Activated CD8-positive, alpha-beta memory T cell treated with anti-CD3 and anti-CD28 coated beads, Interleukin-2, amount 50 U/mL, for 4 hours (primary cell): ENCODE measurements around the gene RGN.
"Not testable (repeated sequence)": the region's sequence is repeated elsewhere in the genome, so short reads cannot be mapped to it uniquely, and the experiment has no call there.

Experiments
- DNase-seq: peaks from one replicate; pipeline ENCODE4 v3.0.0-alpha.2; 2020

Gene RGN

DNA sequence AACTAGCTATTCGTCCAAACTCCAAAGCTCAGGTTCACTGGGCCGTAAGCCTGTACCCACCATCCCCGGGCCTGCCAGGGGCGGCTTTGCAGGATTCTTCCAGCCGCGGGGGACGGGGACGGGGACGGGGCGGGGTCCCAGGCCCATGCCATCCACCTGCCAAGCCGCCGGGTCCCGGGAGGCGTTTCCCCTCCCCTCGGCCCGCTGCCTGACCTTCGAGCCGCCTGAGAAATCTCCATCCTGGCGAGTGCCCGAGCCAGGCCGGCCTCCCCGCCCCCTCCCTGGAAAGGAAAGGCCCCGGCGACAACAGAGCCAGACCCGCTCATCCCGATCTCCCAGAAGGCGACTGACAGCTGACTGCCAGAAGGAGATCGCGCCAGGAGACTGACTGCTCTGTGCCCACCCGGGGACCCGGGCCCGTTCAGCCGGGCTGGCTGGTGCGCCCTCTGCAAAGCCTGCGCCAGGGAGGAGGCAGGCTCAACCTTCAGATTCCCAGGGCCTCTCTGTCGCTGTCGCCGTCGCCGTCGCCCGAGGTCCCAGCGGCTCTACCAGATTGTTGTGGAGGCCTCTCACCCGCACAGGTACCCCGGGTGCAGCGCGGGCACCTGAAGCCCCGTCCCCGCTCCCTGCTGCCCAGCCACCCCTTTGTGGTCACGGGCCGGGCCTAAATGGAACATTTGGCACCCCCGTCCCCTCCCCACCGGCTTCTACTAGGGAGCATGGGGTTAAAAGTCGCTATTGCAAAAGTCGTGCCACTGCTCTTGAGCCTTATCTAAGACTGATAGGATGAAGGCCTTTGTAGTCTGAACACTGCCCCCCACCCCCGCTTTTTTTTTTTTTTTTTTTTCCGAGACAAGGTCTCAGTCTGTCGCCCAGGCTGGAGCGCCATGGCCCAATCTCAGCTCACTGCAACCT, at the start of gene RGN:
RGN (plus strand) TSS at position 315 of the 915 bp plus-strand sequence. CDS start 2,702 bp downstream, outside the sequence.
- no peak for DNase-seq

GRCh38 chrX:47030339-47030738, 47.9 kb upstream of the RGN start:
- no peak for DNase-seq

GRCh38 chrX:47047989-47048388, 30.3 kb upstream of the RGN start:
- no peak for DNase-seq

DNA sequence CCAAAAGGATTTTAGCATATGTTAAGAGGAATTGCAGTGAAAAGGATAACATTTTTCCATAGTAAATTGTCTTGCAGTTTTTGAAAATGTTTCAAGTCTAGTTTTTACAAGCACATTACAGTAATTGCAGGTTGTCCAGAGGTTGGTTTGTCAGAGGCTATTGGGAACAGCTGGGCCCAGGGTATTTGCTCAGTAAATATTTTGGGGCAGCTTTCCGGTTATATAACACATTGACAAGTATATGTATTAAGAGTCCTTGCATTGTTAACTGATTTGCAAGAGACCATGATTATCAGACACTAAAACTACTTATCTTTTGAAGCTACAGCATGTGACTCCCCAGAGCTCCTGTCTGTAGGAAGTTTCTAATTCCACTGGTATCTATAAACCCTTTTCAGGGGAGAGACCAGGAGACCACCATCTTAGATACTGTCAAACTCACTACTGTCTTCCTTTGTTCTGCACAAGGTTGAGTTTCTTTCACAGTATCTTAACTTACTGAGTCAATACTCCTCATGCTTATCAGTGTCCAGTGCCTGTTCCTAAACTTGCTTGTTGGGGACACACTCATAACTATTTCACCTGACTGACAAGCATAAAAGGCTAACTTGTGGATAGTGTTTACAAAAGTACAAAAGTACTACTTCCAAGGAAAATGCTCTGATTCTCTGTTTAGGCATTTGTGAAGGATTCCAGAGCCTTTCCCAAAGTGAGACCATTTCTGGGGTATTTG, 18.9 kb upstream of the RGN start:
- DNase-seq: no peak

DNA sequence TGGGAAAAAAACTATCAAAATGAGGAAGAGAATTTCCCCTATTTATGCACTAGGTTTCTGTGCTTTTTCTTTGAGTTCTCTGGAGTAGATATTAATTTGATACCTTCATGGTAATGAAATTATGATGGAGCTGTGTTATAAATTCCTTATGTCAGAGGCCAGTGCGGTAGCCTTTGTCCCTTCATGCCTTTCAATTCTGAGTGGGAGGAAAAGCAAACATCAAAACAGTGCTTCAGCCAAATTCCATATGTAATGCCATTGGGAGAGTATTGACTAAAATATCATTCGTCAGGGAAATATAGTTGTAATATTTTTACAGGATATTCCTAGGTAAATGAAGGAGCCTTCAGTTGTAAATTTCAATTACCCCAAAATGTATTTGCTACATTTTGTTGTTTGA, 17.5 kb upstream of the RGN start:
- no peak for DNase-seq

DNA sequence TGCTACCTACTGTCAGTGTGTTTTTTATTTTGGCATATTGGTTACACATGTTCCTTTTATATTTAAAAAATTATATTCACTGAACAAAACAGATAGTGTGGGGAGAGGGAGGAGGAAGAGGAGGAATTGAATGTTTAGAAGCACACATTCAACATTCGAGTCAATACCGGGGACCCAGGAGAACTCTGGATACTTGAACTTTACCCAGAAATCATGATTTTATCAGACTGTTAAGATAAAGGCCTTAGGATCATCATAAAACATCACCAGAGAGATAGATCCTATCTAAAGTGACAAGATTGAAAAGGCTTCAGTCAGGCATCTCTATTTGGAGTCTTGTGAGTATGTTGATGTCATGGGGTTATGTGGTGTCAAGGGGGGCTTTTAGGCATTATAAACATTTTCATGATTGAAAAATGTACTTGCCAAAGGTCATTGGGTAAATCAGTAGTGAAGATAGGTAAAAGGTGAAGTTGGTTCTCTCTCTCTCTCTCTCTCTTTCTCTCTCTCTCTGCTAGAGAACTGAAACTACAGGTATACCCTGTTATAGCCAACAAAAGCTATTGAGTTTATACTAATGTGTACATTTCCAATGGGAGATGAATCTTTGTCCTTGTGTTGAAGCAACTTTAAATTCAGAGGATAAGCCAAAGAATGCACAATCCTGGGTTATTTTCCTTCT, 16.9 kb upstream of the RGN start:
- DNase-seq: no peak

GRCh38 chrX:47063179-47063578, 15.1 kb upstream of the RGN start:
- no peak for DNase-seq

DNA sequence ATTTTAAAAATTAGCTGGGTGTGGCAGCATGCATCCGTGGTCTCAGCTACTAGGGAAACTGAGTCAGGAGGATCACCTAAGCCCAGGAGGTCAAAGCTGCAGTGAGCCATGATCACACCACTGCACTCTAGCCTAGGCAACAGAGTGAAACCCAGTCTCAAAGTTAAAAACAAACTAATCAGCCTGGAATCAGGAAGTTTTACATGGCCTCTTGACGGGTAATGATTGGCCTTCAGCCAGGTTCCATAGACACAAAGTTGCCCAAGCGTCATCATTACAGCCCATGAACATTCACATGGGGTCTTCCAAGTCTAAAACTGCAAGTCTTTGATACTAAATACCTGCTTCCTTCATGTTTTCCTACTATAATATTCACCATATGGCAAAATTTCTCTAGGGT, 10.0 kb upstream of the RGN start:
- DNase-seq: no peak

GRCh38 chrX:47068720-47069119, 9.5 kb upstream of the RGN start:
- no peak for DNase-seq

DNA sequence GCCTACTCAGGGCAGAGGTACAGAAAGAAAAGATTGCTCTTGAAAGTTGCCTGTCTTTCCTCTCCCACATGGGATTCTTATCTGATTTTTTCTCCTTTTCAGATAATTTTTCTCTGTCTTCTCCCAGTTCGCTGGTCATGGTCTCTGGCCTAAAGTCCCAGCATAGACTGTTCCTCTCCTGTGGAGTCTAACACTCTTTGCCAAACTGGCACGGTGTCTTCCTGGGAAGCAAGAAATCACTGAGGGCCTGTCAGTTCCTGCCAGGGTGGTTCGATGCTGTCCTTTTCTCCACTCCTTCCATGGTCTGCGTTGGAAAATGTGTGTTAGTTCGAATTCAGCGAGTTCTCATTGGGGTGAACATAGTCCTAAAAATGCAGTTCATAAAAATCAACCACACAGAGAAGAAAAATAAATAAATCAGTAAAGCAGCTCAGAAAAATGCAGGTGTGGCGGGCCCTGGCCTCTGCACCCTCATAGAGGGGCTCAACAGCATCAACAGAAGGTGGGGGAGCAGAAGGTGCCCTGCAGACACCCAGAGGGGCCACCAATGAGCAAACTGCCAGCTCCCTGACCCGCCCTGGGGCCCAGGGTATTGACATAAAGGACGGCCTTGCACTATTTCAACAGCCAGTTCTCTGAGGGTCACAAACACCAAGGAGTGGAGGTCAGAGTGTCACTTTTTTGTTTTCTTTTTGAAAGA, 2.1 kb downstream of the RGN start:
- no peak for DNase-seq

DNA sequence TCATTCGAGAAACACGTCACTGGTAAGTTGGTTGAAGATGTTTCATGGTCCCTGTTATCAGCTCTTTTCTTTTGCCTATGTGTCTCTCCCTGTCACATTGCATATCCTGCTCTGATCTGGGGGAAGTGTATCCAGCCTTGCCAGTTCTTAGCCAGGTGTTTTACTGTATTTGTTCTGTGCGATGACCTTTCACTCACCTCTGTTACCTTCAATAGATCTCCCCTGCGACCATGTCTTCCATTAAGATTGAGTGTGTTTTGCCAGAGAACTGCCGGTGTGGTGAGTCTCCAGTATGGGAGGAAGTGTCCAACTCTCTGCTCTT, 2.6 kb downstream of the RGN start:
- no peak for DNase-seq

DNA sequence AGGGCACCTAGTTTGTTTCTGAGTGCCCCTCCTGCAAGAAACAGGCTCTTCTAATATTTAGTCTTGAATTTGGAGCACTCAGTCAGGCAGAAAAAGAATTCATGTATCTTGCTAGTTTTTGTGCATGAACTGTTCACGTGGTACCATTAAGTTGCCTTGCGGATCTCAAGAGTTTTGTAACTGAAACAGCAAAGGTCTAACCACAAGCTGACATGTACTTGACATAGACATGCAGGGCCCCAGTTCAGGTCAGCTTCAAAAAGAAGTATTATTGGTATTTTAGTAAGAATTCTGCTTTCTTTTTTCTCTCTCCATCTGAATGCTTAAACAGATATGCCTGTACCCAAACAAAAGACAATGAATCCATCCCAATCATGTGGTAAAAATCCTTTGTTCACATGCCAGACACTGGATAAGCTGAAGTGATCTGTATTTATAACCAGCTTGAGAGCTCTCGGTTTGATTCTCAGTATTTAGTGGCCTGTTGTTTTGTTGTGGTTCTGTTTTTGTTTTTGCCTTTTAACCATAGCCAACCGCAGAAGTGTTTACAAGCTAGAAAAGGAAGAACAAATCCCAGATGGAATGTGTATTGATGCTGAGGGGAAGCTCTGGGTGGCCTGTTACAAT, 13.0 kb downstream of the RGN start:
- DNase-seq: no peak

DNA sequence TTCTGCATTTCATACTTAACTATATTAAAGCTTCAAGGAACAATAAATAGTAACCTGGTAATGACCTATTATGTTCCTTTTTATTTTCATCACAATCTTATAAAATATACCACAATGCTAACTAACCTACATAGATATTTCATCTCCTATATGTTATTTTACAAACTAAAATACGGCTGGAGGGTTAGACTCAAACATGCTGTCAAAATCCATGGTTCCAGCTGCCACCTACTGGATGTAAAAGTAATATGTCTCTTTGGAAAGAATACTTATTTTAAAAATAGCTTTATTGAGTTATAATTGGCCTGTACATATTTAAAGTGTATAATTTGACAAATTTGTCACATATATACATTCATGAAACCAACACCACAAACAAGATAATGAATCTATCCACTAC, 15.0 kb downstream of the RGN start:
- no peak for DNase-seq

DNA sequence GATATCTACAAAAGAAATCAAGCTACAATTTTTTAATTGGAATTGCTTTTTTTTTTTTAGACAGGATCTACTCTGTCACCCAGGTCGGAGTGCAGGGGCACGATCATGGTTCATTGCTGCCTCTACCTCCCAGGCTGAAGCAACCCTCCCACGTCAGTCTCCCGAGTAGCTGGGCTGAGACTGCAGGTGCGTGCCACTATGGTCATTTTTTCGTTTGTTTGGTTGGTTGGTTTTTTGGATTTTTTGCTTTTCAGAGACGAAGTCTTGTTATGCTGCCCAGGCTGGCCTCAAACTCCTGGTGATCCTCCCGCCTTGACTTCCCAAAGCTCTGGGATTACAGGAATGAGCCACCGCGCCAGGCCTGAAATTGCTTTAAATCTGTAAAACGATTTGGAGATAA, 15.6 kb downstream of the RGN start:
- no peak for DNase-seq

DNA sequence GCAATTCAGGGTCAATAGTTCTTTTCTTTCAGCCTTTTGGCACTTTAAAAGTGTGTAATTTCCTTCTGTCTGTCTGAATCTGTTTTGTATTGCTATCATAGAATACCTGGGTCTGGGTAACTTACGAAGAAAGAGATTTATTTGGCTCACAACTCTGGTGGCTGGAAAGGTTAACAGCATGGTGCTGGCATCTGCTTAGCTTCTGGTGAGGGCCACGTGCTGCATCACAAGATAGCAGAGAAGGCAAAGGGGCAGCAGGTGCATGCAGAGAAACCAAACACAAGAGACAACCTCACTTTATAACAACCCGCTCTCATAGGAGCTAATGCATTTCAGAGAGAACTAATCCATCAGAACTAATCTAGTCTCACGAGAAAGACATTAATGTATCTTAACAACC, 18.8 kb downstream of the RGN start:
- DNase-seq: no peak

- DNase-seq: no peak
Observed at GRCh38 chrX:47098338-47099094, 20.3 kb downstream of the RGN start.

GRCh38 chrX:47101206-47101605, 23.0 kb downstream of the RGN start:
- DNase-seq: no peak

GRCh38 chrX:47110936-47111615, 32.8 kb downstream of the RGN start:
- DNase-seq: not testable (repeated sequence)

DNA sequence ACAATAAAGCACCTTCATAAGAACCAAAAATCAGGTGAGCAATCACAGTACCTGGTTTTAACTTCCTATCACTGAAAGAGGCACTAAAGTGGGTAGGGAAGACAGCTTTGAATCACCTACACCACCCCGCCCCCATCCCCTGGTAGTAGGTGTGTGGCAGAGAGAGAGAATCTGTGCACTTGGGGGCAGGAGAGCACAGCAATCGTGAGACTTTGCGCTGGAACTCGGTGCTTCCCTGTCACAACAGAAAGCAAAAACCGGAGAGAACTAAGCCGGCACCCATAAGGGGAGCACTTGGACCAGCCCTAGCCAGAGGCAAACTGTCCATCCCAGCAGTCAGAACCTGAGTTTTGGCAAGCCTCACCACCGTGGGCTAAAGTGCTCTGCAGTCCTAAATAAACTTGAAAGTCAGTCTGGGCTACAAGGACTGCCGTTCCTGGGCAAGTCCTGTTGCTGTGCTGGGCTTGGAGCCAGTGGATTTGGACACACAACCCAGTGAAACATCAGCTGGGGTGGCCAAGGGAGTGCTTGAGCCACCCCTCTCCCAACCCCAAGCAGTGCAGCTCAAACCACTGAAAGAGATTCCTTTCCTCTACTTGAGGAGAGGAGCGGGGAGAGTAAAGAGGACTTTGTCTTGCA, 34.2 kb downstream of the RGN start:
- no peak for DNase-seq

DNA sequence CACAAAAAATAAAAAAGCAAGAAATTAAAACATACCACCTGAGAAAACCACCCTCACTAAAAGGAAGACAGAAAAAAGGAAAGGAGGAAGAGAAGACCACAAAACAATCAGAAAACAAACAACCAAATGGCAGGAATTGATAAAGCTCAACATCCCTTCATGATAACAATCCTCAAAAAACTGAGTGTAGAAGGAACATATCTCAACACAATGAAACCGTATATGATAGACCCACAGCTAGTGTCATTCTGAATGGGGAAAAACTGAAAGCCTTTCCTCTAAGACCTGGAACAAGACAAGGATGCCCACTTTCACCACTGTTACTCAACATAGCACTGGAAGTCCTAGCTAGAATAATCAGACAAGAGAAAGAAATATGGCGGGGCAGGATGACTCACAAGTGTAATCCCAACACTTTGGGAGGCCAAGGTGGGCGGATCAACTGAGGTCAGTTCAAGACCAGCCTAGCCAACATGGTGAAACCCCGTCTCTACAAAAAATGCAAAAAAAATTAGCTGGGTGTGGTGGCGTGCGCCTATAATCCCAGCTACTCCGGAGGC, 38.4 kb downstream of the RGN start:
- not testable (repeated sequence) for DNase-seq
